HTERT RPE-1 (cell line): ENCODE data around the gene MRPS6.

Experiments used
- in situ Hi-C: fragments of 300-500 bp; cut with MboI; formaldehyde crosslinking; loops from 4 replicates; pipeline ENCODE4 v1.14.3; 2020; ENCODE audit warnings: low sequenced_read_pairs

Gene MRPS6

GRCh38 chr21:34073032-34073748 lies at the start of gene MRPS6, which contains the start of gene SLC5A3:
MRPS6 (plus strand) TSS chr21:34073578; CDS start chr21:34073701, 123 bp downstream.
SLC5A3 (plus strand) TSS chr21:34073578; CDS start chr21:34095199, 21,621 bp downstream.
- in situ Hi-C loops = no loop called here

GRCh38 chr21:34023691-34024373 lies 49.5 kb upstream of the MRPS6 start:
- in situ Hi-C loops = no loop called here

- in situ Hi-C loops = no loop called here
These were observed 49.0 kb upstream of the MRPS6 start for GRCh38 chr21:34024374-34024693.

GRCh38 chr21:34027721-34028461 lies 45.5 kb upstream of the MRPS6 start:
- in situ Hi-C loops = no loop called here

GRCh38 chr21:34029743-34030528 lies 43.4 kb upstream of the MRPS6 start:
- in situ Hi-C loops = no loop called here

- in situ Hi-C loops = no loop called here
These were observed 41.5 kb upstream of the MRPS6 start for GRCh38 chr21:34031835-34032370.

GRCh38 chr21:34034369-34035014 lies 38.9 kb upstream of the MRPS6 start:
- in situ Hi-C loops = no loop called here

- in situ Hi-C loops = no loop called here
These were observed 37.6 kb upstream of the MRPS6 start for GRCh38 chr21:34035619-34036354.

GRCh38 chr21:34037009-34037795 lies 36.2 kb upstream of the MRPS6 start:
- in situ Hi-C loops = no loop called here

GRCh38 chr21:34039678-34040382 lies 33.5 kb upstream of the MRPS6 start:
- in situ Hi-C loops = no loop called here

GRCh38 chr21:34042735-34043134 lies 30.6 kb upstream of the MRPS6 start:
- in situ Hi-C loops = no loop called here

GRCh38 chr21:34043333-34043732 lies 30.0 kb upstream of the MRPS6 start:
- in situ Hi-C loops = no loop called here

- in situ Hi-C loops = no loop called here
These were observed 26.5 kb upstream of the MRPS6 start for GRCh38 chr21:34046917-34047316.

GRCh38 chr21:34047835-34048234 lies 25.5 kb upstream of the MRPS6 start:
- in situ Hi-C loops = no loop called here

- in situ Hi-C loops = no loop called here
These were observed 21.2 kb upstream of the MRPS6 start for GRCh38 chr21:34052171-34052570.

GRCh38 chr21:34054259-34054658 lies 19.1 kb upstream of the MRPS6 start:
- in situ Hi-C loops = no loop called here

GRCh38 chr21:34055615-34056014 lies 17.8 kb upstream of the MRPS6 start:
- in situ Hi-C loops = no loop called here

GRCh38 chr21:34061983-34062382 lies 11.4 kb upstream of the MRPS6 start:
- in situ Hi-C loops = no loop called here
